HG03354 (cell line): Measurements from ENCODE around the gene FAM221A.
"Not testable (repeated sequence)": the region's sequence is repeated elsewhere in the genome, so short reads cannot be mapped to it uniquely, and the experiment has no call there.

Experiments used
- ATAC-seq: cut with Tn5 transposase; IDR thresholded peaks from one replicate; pipeline ENCODE4 v1.9.1; 2021; ENCODE audit warnings: mild to moderate bottlenecking; ENCODE audit not compliant: unreplicated experiment, poor library complexity, severe bottlenecking

The FAM221A gene

GRCh38 chr7:23679898-23680413 is at the start of gene FAM221A:
FAM221A (plus strand) TSS chr7:23680199; CDS start chr7:23680219, 20 bp downstream.
- ATAC-seq = peak; percentile 97

GRCh38 chr7:23633417-23633816 is 46.6 kb upstream of the FAM221A start:
- ATAC-seq = no peak

GRCh38 chr7:23645822-23646221 is 34.2 kb upstream of the FAM221A start:
- no peak for ATAC-seq

- no peak for ATAC-seq
These were observed 26.1 kb upstream of the FAM221A start for GRCh38 chr7:23653942-23654341.

- no peak for ATAC-seq
These were observed 25.5 kb upstream of the FAM221A start for GRCh38 chr7:23654508-23654907.

GRCh38 chr7:23655433-23655832 is 24.6 kb upstream of the FAM221A start:
- no peak for ATAC-seq

- no peak for ATAC-seq
These were observed 21.1 kb upstream of the FAM221A start for GRCh38 chr7:23658831-23659427.

GRCh38 chr7:23661385-23661784 is 18.6 kb upstream of the FAM221A start:
- ATAC-seq = no peak

- ATAC-seq = no peak
These were observed 17.6 kb upstream of the FAM221A start for GRCh38 chr7:23662124-23662983.

- no peak for ATAC-seq
These were observed 17.1 kb upstream of the FAM221A start for GRCh38 chr7:23662984-23663313.

- ATAC-seq = no peak
These were observed 15.9 kb upstream of the FAM221A start for GRCh38 chr7:23664122-23664521.

GRCh38 chr7:23672033-23672432 is 8.0 kb upstream of the FAM221A start:
- ATAC-seq = no peak

GRCh38 chr7:23680414-23681405 is 711 bp downstream of the FAM221A start:
- peak; percentile 51 for ATAC-seq

- ATAC-seq = not testable (repeated sequence)
These were observed 4.0 kb downstream of the FAM221A start for GRCh38 chr7:23684041-23684440.

- ATAC-seq = no peak
These were observed 5.7 kb downstream of the FAM221A start for GRCh38 chr7:23685731-23686130.

GRCh38 chr7:23687011-23687410 is 7.0 kb downstream of the FAM221A start:
- ATAC-seq = no peak

GRCh38 chr7:23689165-23689564 is 9.2 kb downstream of the FAM221A start:
- no peak for ATAC-seq

- no peak for ATAC-seq
These were observed 11.3 kb downstream of the FAM221A start for GRCh38 chr7:23691320-23691719.

- no peak for ATAC-seq
These were observed 13.2 kb downstream of the FAM221A start for GRCh38 chr7:23693224-23693623.

GRCh38 chr7:23696916-23697441 is 17.0 kb downstream of the FAM221A start:
- ATAC-seq = no peak
